ENCODE results near the gene XKR7.
A peak's percentile ranks its signal among the peaks of the same experiment; 100 is the strongest.

XKR7 gene

DNA sequence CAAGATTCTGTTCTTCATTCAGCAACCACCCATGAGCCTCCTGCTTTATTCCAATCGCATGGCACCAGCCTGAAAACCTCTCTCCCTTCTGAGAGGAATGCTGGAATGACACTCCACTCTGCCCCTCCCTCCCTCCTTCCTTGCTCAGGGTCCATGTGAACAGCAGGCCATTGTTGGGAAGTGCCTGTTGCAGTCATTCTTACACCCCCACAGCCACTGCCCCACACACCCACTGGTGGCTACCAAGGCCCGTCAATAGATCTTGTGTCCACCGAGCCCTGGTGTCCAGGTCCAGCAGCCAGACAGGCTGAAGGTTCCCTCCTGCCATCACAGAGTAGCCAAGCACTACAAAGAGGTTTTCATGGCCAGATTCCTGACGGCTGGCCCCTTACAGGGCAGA is 22.6 kb upstream of the XKR7 start:
- no peak for DNase-seq

DNA sequence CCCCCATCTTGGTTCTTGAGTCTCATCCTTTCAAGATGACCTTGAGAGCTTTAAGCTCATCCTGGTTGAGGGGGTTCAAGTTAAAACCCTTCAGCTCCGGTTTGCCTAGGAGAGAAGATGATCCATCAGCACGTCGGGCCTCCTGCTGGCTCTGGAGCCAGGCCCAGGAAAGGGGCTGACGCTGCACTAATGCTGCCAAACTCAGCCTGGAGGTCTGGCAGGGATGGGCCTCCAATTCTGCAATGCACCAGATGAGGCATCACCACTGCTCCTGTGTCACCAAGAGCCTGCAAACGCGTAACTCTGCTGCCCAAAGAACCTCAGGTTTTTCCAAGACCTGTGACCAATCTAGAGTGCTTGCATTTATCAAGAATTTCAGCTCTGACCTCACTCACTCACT is 22.2 kb upstream of the XKR7 start:
- DNase-seq, result no peak

DNA sequence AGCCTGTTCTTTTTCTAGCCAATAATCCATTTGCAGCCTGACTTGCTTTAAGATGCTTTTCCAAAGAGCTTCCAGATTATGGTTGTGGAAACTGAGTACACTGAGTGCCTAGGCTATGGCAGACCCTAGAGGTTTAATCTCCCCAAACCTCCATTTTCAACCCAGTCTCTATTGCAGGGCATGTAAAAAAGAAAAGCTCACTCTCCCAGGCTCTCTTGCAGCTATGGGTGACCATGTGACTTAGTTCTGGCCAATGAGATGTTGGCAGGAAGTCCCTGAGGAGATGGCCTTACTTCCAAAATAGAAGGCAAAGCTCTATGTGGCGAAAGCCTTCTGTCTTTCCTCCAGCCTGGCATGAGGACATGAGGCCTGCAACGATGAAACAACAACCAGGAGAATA is 19.9 kb upstream of the XKR7 start:
- no peak for DNase-seq

DNA sequence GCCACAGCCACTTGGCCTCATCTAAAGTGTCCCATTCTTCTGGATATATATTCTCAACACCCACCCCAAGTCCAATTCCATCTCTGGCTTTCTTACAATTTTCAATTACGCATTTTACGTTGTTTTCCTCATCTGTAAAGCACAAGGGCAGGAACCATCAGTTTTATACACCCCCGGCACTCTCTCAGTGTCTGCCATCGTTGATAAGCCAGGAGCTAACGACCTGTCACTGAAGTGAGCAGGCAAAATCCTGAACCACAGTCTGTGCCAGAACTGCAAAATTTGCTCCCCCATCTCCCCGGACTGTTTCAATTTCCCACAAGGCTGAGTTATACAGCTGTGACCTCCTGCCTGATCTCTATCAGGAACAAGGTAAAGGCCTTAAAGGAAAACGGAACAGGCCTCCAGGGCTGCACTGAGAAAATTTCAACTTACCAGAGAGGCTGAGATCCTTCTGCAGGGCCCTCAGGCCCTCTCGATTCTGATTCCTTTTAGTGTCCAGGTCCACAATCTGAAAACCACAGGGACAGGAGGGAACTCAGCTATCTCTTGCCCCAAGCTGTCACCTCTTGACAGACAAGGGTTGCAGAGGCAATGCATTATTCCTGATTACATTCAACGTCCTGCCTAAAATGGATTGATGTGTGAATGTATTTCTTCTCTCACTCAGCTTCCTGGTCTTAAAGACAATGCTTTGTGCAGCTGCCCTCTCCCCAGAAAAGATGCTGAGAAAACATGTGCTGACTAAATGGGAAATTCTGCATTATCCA is 17.9 kb upstream of the XKR7 start:
- no peak for DNase-seq

DNA sequence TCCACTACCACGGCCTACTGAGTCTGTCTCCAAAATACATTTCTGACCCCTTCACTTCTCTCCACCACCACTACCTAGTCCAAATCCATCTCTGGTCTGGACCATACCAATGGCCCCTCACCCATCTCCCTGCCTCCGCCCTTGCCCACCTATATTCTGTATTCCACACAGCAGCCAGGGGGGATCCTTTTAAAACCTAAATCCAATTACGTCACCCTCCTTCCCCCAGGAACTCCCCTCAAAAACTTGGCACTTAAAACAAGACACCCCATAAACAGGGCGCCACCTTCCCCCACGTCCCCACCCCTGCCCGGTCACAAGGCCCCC is 16.8 kb upstream of the XKR7 start:
- DNase-seq, result no peak

DNA sequence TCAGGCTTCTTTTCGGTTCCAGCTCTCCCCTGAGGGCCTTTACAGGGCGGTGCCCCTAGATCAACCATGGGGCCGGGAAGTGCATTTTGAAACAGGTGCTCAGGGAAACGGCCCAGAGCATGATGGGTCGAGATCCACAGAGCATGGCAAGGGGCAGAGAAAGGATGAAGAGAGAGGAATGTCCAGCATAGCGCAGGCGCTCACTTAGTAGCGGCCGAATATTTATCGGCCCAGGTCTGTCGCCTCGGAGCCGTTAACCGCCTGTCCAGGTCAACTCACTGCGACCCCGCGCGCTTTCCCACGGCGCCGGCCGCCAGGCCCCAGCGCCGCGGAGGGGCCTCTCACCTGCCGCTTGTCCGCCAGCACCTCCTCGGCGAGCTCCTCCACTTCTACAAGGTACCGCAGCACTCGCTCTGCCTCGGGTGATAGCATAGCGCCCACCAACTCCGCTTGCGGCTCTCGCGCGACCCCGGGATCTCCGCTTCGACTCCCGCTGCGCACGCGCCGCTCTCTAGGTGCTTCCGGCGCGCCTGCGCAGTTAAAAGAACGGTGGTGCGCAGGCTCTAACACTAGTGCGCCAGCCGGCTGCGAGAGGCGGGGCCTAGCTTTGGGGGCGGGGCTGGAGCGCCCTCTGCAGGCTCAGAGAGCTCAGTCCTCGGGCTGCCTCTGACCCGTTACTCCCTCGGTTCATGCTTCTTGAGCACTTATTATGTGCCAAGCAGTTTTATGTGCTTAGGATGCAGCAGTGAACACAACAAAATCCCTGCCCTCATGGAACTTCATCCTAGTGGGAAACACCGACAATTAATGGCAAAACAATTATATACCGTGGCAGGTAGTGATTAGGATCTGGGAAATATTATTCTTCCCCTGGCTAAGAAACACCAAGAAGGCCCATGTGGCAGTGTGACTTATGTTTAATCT is 16.2 kb upstream of the XKR7 start, which contains the start of gene PDRG1:
Gene PDRG1 (minus strand): TSS at position 517 of the 924 bp plus-strand sequence. CDS start 85 bp downstream, at position 432.
- DNase-seq, result peak; percentile 97

DNA sequence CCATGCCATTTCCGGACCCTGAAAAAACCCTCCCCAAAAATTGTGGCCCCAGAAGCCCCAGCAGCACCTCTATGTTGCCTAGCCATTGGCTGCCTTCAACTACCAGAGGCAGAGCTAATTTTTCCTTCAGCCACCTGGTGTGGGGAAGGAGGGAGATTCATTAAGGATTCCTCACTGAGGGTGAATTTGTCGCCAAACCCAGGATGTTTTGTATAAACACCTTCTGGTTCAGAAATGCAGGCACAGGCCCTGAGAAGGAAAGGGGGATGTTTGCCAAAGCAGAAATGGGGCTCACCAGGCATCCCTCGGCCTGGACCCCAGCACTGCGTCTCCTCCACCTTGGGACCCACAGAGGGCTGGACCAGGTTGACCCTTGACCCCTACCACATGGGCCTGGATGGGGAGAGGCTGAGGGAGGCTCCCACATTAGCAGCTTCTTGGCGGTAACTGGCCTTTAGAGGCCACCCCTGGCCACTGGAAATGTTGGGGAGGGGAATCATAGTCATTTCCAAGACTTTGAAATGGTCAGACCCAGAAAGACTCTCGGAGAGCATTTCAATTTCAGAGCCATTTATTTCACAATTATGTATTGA is 14.3 kb upstream of the XKR7 start:
- no peak for DNase-seq

DNA sequence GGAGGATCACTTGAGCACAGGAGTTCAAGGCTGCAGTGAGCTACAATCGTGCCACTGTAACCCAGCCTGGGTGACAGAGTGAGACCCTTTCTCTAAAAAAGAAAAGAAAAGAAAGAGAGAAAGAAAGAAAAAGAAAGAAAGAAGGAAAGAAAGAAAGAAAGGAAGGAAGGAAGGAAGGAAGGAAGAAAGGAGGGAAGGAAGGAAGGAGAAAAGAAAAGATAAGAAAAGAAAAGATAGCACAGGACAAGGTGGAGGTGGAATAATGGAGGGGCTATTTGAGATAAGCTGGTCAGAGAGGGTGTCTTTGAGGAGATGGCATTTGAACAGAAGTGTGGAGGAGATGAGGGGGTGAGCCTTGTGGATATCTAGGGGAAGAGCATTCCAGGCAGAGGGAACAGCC is 13.5 kb upstream of the XKR7 start:
- no peak for DNase-seq

DNA sequence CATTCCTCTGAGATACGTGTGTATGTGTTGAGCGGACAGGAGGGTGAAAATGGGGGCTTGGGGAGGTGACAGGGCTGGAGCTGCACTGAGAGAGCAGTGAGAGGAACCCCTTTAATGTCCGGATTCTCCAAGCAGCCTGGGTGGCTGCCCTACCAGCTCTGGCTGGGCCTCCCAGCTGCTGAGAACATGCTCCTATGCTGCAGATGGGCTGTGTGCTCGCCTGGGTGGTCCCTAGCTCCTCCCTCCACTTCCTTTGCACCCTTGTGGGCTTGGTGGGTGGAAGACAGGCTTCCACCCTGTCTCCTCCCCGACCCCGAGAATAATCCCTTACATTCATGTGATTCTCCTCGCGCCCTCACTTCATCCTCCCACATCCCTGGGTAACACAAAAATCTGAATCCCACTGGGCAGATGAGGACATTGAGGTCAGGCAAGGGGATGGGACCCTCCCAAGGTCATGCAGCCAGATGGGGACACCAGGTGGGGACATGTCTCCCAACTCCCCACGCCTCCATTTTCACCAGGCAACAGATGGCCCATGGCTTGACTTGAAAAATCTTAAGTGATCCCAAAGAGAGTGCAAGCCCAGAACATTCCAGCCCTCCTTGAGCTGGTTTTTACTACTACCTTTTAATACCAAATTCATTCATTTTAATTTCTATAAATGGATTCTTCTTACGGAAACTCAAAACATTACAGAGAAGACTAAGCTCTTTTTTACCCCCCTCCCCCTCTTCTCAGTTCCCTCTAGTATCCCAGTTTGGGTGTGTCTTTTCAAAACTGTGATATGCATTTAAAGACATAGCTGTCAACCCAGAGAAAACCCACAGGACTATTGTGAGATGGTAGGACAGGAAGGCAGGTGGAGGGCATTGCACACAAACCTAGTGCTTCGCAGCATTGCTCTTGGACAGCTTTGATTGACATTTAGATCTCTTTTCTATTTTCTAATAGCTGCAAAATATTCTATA is 11.1 kb upstream of the XKR7 start:
- no peak for DNase-seq

DNA sequence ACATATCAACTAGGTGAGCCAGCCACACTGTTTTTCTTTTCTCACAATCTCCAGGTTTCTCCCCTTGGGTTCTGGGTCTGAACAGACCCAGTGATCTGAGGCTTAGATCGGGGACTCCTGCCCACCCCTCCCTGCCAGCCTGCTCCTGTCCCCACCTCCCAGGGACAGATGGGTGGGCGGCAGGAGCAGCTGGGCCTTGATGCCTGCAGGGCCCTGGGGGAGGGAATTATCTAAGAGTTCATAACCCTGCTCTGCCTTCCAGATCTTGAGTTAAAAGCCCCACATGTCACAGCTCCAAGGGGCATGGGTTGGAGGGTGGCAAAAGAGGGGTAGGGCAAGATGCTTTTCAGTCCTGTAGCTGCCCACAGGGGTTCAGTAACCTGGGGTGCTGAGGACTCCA is 5.2 kb upstream of the XKR7 start:
- DNase-seq, result no peak

DNA sequence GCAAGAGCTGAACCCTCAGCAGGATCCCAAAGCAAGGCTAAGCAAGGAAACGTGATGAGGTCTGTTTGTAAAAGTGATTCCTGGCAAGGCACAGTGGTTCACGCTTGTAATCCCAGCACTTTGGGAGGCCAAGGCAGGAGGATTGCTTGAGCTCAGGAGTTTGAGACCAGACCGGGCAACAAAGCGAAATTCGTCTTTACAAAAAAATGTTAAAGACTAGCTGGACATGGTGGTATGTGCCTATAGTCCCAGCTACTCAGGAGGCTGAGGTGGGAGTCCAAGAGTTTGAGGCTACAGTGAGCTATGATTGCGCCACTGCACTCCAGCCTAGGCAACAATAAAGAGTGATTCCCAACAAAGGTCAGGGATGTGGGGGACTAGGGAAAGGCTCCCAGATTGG is 4.1 kb upstream of the XKR7 start:
- DNase-seq, result no peak

DNA sequence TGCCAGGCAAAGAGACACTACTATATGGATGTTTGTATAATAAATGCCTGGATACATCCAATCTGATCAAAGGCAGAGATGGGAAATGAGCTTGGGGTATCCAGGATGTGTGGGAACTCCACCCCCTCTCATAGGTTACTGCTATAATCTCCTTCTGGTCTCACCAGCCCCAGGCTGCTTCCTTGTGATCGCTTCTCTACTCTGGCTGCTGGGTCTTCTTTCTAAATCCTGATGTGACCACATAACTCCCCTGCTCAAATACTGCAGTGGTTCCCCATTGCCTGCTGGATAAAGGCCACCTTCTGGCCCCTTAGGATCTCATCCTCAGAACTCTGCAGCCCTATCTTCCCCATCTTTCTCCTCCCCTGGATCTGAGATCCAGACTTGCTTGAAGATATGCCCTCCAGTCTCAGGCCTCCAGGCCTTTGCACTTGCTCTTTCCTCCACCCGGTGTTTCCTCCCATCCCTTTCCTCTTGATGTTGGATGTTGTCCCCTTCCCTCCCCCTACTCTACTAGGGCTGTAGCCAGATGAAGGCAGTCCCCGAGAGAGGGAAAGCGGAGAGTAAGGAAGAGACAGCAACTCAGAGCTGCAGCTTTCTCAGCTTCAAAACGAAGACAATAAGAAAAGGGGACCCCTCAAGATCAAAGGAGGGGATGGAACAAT is 828 bp upstream of the XKR7 start:
- DNase-seq, result no peak

DNA sequence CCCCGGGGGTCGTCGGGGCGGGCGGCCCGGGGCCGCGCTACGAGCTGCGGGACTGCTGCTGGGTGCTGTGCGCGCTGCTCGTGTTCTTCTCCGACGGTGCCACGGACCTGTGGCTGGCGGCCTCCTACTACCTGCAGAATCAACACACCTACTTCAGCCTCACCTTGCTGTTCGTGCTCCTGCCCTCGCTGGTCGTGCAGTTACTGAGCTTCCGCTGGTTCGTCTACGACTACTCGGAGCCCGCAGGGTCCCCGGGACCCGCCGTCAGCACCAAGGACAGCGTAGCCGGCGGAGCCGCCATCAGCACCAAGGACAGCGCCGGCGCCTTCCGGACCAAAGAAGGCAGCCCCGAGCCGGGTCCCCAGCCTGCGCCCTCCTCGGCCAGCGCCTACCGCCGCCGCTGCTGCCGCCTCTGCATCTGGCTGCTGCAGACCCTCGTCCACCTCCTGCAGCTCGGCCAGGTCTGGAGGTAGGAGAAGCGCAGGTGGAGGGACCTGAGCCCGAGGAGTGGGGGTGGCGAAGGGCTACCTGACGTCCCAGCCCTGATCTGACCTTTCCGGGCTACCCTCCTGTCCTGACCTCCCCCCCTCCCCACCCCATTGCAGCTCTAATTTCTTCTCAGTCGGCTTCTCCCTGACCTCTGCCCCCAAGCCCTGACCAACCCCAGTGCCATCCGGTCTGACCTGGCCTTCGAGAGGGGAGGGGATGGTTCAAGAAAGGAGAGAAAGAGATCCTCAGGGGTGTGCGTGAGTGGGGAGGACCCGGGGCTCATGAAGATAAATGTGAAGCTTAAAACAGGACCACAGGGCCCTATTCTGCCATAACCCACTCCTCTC is 558 bp downstream of the XKR7 start:
- DNase-seq, result peak; percentile 62

DNA sequence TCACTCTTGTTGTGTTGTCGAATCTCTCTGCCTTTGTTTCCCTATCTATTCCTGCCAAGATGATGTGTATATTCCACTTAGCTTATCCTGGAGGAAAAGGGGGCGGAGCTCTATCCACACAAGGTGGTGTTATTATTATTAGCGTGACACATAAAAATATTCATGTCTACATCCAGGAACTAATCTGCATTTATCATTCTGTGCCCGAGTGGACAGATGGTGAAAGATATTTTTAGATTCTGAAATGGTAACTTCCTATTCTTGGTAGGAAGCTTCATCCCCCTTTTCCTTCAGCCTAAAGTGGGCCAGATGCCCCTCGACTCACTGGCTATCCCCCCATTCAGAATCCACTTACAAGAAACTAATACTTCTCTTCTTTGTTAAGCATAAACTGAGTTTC is 2.0 kb downstream of the XKR7 start:
- no peak for DNase-seq

DNA sequence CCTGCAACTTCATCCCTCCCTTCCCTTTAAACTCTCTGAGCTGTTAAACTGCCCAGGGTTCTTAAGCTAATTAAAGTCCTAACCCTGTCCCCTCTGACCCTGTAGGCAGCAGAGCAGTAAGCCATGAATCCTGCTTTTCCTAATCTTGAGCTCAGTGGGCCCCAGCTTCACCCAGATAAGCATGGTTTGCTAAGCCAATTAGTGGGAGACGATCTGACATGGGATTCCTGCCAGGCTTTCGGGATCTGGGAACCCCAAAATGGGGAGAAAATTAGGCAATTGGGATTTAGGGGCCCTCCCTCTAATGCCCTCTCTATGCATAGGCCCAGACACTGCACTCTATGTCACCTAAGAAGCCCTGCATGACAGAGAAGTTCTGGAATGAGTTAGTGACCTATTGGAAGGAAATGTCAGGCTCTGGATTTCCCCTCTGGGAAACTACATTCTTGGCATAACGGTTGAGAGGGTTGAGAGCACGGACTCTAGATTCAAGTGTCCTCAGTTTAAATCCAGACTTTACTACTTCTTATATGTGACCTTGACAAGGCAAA is 4.6 kb downstream of the XKR7 start:
- no peak for DNase-seq

DNA sequence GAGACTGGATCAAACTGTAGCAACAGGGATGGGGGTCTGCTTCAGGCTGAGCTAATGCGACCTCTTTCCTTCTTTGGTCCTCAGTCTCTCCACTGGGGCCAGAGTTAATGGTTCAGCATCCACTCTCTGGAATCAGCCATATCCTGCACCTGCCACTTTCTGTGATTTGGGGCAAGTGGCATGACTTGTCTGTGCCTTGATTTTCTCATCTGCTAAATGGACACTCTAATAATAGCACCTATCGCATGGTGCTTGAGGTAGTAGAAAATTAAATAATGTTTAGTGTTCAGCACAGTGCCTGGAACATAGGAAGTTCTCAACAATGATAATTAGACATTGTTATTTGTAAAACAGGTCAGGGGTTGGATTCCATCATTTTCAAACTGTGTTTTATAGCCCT is 6.3 kb downstream of the XKR7 start:
- no peak for DNase-seq

DNA sequence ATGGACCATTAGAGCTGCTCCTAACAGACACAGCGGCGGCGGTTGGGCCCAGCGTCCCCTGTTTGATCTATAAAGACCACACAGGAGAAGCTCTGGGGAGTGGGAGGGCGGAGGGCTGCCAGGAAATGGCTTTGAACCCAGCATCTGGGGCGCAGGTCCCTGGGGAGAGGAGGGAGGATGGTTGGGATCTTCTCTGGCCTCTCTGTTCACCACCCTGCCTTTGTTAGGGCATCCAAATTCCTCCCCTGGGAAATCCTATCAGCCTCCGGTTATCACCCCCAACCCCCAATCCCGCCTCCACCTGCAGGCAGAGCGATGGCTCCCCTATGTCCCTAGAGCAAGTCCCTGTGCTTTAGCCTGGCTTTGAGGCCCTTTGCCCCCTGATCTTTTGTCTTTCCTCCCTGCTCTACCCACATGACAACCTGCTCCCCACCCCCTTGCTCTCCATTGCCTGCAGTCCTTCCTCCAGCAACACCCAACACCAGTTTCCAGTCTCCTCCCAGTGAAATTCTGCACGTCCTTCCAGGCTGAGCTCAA is 7.1 kb downstream of the XKR7 start:
- no peak for DNase-seq

DNA sequence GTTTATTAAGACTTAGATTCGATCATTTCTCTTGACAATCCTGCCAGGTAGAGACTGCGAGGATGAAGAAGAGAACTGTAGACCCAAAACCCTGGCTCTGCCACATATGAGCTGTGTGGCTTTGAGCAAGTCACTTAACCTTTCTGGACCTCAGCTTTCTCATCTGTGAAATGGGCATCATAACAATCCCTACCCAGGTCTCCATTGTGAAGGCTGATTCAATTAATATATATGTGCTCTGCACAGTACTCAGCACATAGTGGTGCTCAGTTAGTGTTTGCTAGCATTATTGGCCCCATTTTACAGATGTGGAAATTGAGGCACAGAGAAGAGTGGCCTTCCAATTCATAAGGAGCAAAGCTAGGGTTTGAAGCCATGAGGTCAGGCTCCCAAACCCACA is 7.9 kb downstream of the XKR7 start:
- DNase-seq, result no peak

DNA sequence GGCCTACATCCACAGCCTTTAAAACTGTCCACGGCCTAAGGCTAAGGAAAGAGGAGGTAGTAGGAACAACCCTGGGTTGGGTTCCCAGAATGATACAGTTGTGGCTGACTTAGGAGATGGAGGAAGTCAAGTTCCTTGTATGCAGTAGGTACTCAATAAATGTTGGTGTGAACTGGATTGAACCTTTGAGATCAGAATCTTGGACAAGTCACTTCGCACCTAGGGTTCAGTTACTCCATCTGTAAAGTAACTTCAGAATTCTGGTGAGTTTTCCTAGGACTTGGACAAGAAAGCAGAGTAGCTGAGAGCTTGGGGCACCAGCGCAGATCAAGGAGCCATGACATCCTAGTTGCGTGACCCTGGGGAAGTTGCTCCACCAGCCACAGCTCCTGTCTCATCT is 9.1 kb downstream of the XKR7 start:
- DNase-seq, result no peak

DNA sequence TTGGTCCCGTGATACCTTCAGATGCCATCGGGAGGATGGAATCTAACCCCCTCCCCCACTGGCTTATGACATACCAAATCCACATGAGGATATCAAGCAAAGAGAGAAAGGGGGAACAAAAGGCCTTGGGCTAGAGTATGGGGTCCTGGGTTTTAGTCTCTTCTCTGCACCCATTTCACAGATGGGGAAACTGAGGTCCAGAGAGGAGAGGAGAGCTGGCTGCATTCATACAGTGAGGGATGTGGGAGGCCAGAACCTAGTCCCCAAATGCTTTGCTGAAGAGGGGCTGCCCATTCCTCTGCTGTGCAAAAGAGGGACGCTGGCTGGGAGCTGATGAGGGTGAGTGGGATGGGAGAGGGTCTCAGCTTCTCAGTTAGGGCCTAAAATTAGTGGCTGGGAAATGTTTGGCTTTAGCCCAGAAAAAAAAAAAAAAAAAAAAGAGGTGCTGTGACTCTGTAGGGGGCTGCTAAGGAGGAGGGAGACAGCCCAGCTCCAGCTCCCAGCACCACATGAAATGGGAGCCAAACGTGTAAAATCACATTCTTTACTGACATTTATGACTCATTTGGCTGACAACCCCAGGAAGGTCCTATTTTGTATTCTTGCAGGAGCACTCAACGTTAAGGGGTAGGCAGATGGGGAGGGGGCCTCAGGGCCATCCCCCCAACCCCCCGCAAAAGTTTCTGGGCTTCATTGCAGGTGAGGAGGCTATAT is 11.9 kb downstream of the XKR7 start:
- DNase-seq, result no peak

Data from GOT3 (cell line).